Measurements from ENCODE around the gene GALNT2.

The GALNT2 gene

GRCh38 chr1:230173187-230173975, 106.3 kb downstream of the GALNT2 start:
- Histone ChIP-seq H3K4me1 (ENCODE audit: control insufficient read depth in 1 of 2, insufficient read depth in 2 of 2, low read length in 2 of 2) (peaks cover 8 to 24% of the 10 kb centered on the region in 2 donors), H3K27me3 (ENCODE audit: low read depth, low read length) (no peaks in the 10 kb centered on the region), H3K27ac (ENCODE audit: low read length) (no peak overlapping the region)

GRCh38 chr1:230174041-230174440, 107.0 kb downstream of the GALNT2 start:
- H3K27me3 ChIP-seq (ENCODE audit: low read depth, low read length) = no peaks in the 10 kb centered on the region
- no peaks in the 10 kb centered on the region for H3K36me3 ChIP-seq (ENCODE audit: control insufficient read depth in 1 of 2, insufficient read depth in 2 of 2, low read length in 2 of 2)
- no peak overlapping the region for H3K4me3 ChIP-seq (ENCODE audit: low read depth in 1 of 2, low read length in 2 of 2)
- no peak overlapping the region for H3K27ac ChIP-seq (ENCODE audit: low read length)
- H3K4me1 ChIP-seq (ENCODE audit: control insufficient read depth in 1 of 2, insufficient read depth in 2 of 2, low read length in 2 of 2) = peaks cover 8 to 24% of the 10 kb centered on the region in 2 donors
- H3K9me3 ChIP-seq (ENCODE audit: control insufficient read depth in 1 of 2, low read length in 2 of 2) = no peaks in the 10 kb centered on the region

More at GRCh38 chr1:230173187-230173975, 106.3 kb downstream of the GALNT2 start:
- Histone ChIP-seq H3K36me3 (ENCODE audit: control insufficient read depth in 1 of 2, insufficient read depth in 2 of 2, low read length in 2 of 2) (no peaks in the 10 kb centered on the region), H3K4me3 (ENCODE audit: low read depth in 1 of 2, low read length in 2 of 2) (no peak overlapping the region), H3K9me3 (ENCODE audit: control insufficient read depth in 1 of 2, low read length in 2 of 2) (no peaks in the 10 kb centered on the region)

- no peak overlapping the region for H3K27ac ChIP-seq (ENCODE audit: low read length)
- H3K9me3 ChIP-seq (ENCODE audit: control insufficient read depth in 1 of 2, low read length in 2 of 2) = no peaks in the 10 kb centered on the region
- H3K36me3 ChIP-seq (ENCODE audit: control insufficient read depth in 1 of 2, insufficient read depth in 2 of 2, low read length in 2 of 2) = peaks cover 0 to 6% of the 10 kb centered on the region in 2 donors
- H3K27me3 ChIP-seq (ENCODE audit: low read depth, low read length) = no peaks in the 10 kb centered on the region
- no peak overlapping the region for H3K4me3 ChIP-seq (ENCODE audit: low read depth in 1 of 2, low read length in 2 of 2)
- H3K4me1 ChIP-seq (ENCODE audit: control insufficient read depth in 1 of 2, insufficient read depth in 2 of 2, low read length in 2 of 2) = peaks cover 8 to 24% of the 10 kb centered on the region in 2 donors
These were observed 107.6 kb downstream of the GALNT2 start for GRCh38 chr1:230174471-230175162.

- no peak overlapping the region for H3K4me3 ChIP-seq (ENCODE audit: low read depth in 1 of 2, low read length in 2 of 2)
- no peaks in the 10 kb centered on the region for H3K9me3 ChIP-seq (ENCODE audit: control insufficient read depth in 1 of 2, low read length in 2 of 2)
- peaks cover 0 to 6% of the 10 kb centered on the region in 2 donors for H3K36me3 ChIP-seq (ENCODE audit: control insufficient read depth in 1 of 2, insufficient read depth in 2 of 2, low read length in 2 of 2)
- peaks cover 8 to 20% of the 10 kb centered on the region in 2 donors for H3K4me1 ChIP-seq (ENCODE audit: control insufficient read depth in 1 of 2, insufficient read depth in 2 of 2, low read length in 2 of 2)
- no peaks in the 10 kb centered on the region for H3K27me3 ChIP-seq (ENCODE audit: low read depth, low read length)
- H3K27ac ChIP-seq (ENCODE audit: low read length) = no peak overlapping the region
These were observed 108.2 kb downstream of the GALNT2 start for GRCh38 chr1:230175163-230175747.

- peaks cover 8 to 15% of the 10 kb centered on the region in 2 donors for H3K4me1 ChIP-seq (ENCODE audit: control insufficient read depth in 1 of 2, insufficient read depth in 2 of 2, low read length in 2 of 2)
- H3K36me3 ChIP-seq (ENCODE audit: control insufficient read depth in 1 of 2, insufficient read depth in 2 of 2, low read length in 2 of 2) = peaks cover 0 to 6% of the 10 kb centered on the region in 2 donors
- no peak overlapping the region for H3K4me3 ChIP-seq (ENCODE audit: low read depth in 1 of 2, low read length in 2 of 2)
- H3K27ac ChIP-seq (ENCODE audit: low read length) = no peak overlapping the region
- H3K27me3 ChIP-seq (ENCODE audit: low read depth, low read length) = no peaks in the 10 kb centered on the region
- no peaks in the 10 kb centered on the region for H3K9me3 ChIP-seq (ENCODE audit: control insufficient read depth in 1 of 2, low read length in 2 of 2)
These were observed 108.8 kb downstream of the GALNT2 start for GRCh38 chr1:230175839-230176238.

- Histone ChIP-seq H3K27me3 (ENCODE audit: low read depth, low read length) (no peaks in the 10 kb centered on the region), H3K4me3 (ENCODE audit: low read depth in 1 of 2, low read length in 2 of 2) (peak overlapping the region in 1 of 2 donors; percentile 41), H3K9me3 (ENCODE audit: control insufficient read depth in 1 of 2, low read length in 2 of 2) (no peaks in the 10 kb centered on the region), H3K27ac (ENCODE audit: low read length) (no peak overlapping the region), H3K36me3 (ENCODE audit: control insufficient read depth in 1 of 2, insufficient read depth in 2 of 2, low read length in 2 of 2) (peaks cover 0 to 6% of the 10 kb centered on the region in 2 donors), H3K4me1 (ENCODE audit: control insufficient read depth in 1 of 2, insufficient read depth in 2 of 2, low read length in 2 of 2) (peaks cover 8 to 14% of the 10 kb centered on the region in 2 donors)
These were observed 109.3 kb downstream of the GALNT2 start for GRCh38 chr1:230176326-230176725.

GRCh38 chr1:230176871-230177411, 109.9 kb downstream of the GALNT2 start:
- Histone ChIP-seq H3K9me3 (ENCODE audit: control insufficient read depth in 1 of 2, low read length in 2 of 2) (no peaks in the 10 kb centered on the region), H3K36me3 (ENCODE audit: control insufficient read depth in 1 of 2, insufficient read depth in 2 of 2, low read length in 2 of 2) (peaks cover 0 to 6% of the 10 kb centered on the region in 2 donors), H3K27me3 (ENCODE audit: low read depth, low read length) (no peaks in the 10 kb centered on the region), H3K4me3 (ENCODE audit: low read depth in 1 of 2, low read length in 2 of 2) (peak overlapping the region in 1 of 2 donors; percentile 41), H3K4me1 (ENCODE audit: control insufficient read depth in 1 of 2, insufficient read depth in 2 of 2, low read length in 2 of 2) (peaks cover 8 to 12% of the 10 kb centered on the region in 2 donors), H3K27ac (ENCODE audit: low read length) (peak overlapping the region; percentile 48)

GRCh38 chr1:230179249-230179648, 112.2 kb downstream of the GALNT2 start:
- Histone ChIP-seq H3K4me3 (ENCODE audit: low read depth in 1 of 2, low read length in 2 of 2) (no peak overlapping the region), H3K36me3 (ENCODE audit: control insufficient read depth in 1 of 2, insufficient read depth in 2 of 2, low read length in 2 of 2) (peaks cover 0 to 6% of the 10 kb centered on the region in 2 donors), H3K4me1 (ENCODE audit: control insufficient read depth in 1 of 2, insufficient read depth in 2 of 2, low read length in 2 of 2) (peaks cover 8 to 10% of the 10 kb centered on the region in 2 donors), H3K9me3 (ENCODE audit: control insufficient read depth in 1 of 2, low read length in 2 of 2) (no peaks in the 10 kb centered on the region), H3K27me3 (ENCODE audit: low read depth, low read length) (no peaks in the 10 kb centered on the region), H3K27ac (ENCODE audit: low read length) (no peak overlapping the region)

GRCh38 chr1:230185076-230186001, 118.3 kb downstream of the GALNT2 start:
- Histone ChIP-seq H3K9me3 (ENCODE audit: control insufficient read depth in 1 of 2, low read length in 2 of 2) (no peaks in the 10 kb centered on the region), H3K4me3 (ENCODE audit: low read depth in 1 of 2, low read length in 2 of 2) (peak overlapping the region in 1 of 2 donors; percentile 28), H3K4me1 (ENCODE audit: control insufficient read depth in 1 of 2, insufficient read depth in 2 of 2, low read length in 2 of 2) (peaks cover 7 to 30% of the 10 kb centered on the region in 2 donors), H3K27me3 (ENCODE audit: low read depth, low read length) (no peaks in the 10 kb centered on the region), H3K36me3 (ENCODE audit: control insufficient read depth in 1 of 2, insufficient read depth in 2 of 2, low read length in 2 of 2) (no peaks in the 10 kb centered on the region), H3K27ac (ENCODE audit: low read length) (peak overlapping the region; percentile 40)

- Histone ChIP-seq H3K36me3 (ENCODE audit: control insufficient read depth in 1 of 2, insufficient read depth in 2 of 2, low read length in 2 of 2) (no peaks in the 10 kb centered on the region), H3K9me3 (ENCODE audit: control insufficient read depth in 1 of 2, low read length in 2 of 2) (no peaks in the 10 kb centered on the region), H3K4me1 (ENCODE audit: control insufficient read depth in 1 of 2, insufficient read depth in 2 of 2, low read length in 2 of 2) (peaks cover 12 to 35% of the 10 kb centered on the region in 2 donors), H3K4me3 (ENCODE audit: low read depth in 1 of 2, low read length in 2 of 2) (peak overlapping the region in 1 of 2 donors; percentile 28), H3K27me3 (ENCODE audit: low read depth, low read length) (no peaks in the 10 kb centered on the region), H3K27ac (ENCODE audit: low read length) (peak overlapping the region; percentile 40)
These were observed 119.2 kb downstream of the GALNT2 start for GRCh38 chr1:230186003-230186863.

All from muscle layer of duodenum (tissue), 2 donors.